HCT116 (cell line): ENCODE measurements around the gene UGT2B17.

Source experiments
- EGR1 ChIP-seq: IDR thresholded peaks from 2 replicates; pipeline ENCODE4 v1.6.1; 2012; ENCODE audit warnings: low read depth
- EZH2 ChIP-seq: fragments of 200-600 bp; sonication (generic); IDR thresholded peaks from 2 replicates; pipeline ENCODE4 v1.6.1; 2017; ENCODE audit warnings: antibody characterized with exemption, mixed run types
- EZH2phosphoT487 ChIP-seq: fragments of 200-600 bp; IDR thresholded peaks from 2 replicates; pipeline ENCODE4 v1.6.1; 2018; ENCODE audit warnings: antibody characterized with exemption, borderline replicate concordance
- FOSL1 ChIP-seq: IDR thresholded peaks from 2 replicates; pipeline ENCODE4 v1.6.1; 2012; ENCODE audit warnings: low read depth
- POLR2A ChIP-seq: IDR thresholded peaks from 2 replicates; pipeline ENCODE4 v1.7.0; 2011; ENCODE audit warnings: borderline replicate concordance; ENCODE audit not compliant: insufficient read depth, insufficient read length; ENCODE audit errors: extremely low read depth
- POLR2AphosphoS5 ChIP-seq: IDR thresholded peaks from 2 replicates; pipeline ENCODE4 v1.6.1; 2011; ENCODE audit warnings: mild to moderate bottlenecking, low read depth, low read length, moderate library complexity
- RAD21 ChIP-seq: IDR thresholded peaks from 2 replicates; pipeline ENCODE4 v1.6.1; 2012; ENCODE audit warnings: low read depth, mild to moderate bottlenecking
- SP1 ChIP-seq: IDR thresholded peaks from 2 replicates; pipeline ENCODE4 v1.6.1; 2012; ENCODE audit warnings: low read depth
- SRF ChIP-seq: IDR thresholded peaks from 2 replicates; pipeline ENCODE4 v1.6.1; 2012; ENCODE audit warnings: low read depth
- YY1 ChIP-seq: IDR thresholded peaks from 2 replicates; pipeline ENCODE4 v1.6.1; 2011; ENCODE audit warnings: low read length, low read depth, moderate library complexity, mild to moderate bottlenecking; ENCODE audit not compliant: insufficient replicate concordance; ENCODE audit errors: extremely low read depth
- ZNF274 ChIP-seq: fragments of 200-500 bp; sonication (Bioruptor generic); IDR thresholded peaks from 2 replicates; pipeline ENCODE4 v1.6.1; 2014; ENCODE audit warnings: mild to moderate bottlenecking, low read depth, low read length, inconsistent platforms
- TF ChIP-seq, protein P1 (sequence below), 3 experiments: fragments of 200-600 bp in 1 of 3; sonication (generic) in 1 of 3; IDR thresholded peaks in 2 of 3; conservative IDR thresholded peaks in 1 of 3; 2 replicates each; pipeline ENCODE4 v1.5.1; 2012 to 2017; ENCODE audit warnings: low read depth in 2 of 3, low read length in 2 of 3, antibody characterized with exemption in 1 of 3, borderline replicate concordance in 1 of 3, control low read depth in 1 of 3, mild to moderate bottlenecking in 1 of 3, mixed read lengths in 1 of 3, mixed run types in 1 of 3, moderate library complexity in 1 of 3; ENCODE audit not compliant: insufficient read depth in 1 of 3
- TF ChIP-seq, protein P2 (sequence below): IDR thresholded peaks from 2 replicates; pipeline ENCODE4 v1.6.1; 2012
- TF ChIP-seq, protein P3 (sequence below): IDR thresholded peaks from 2 replicates; pipeline ENCODE4 v1.6.1; 2012; ENCODE audit warnings: low read depth

- TF ChIP-seq POLR2AphosphoS5: no peak
- no peak for TF ChIP-seq FOSL1
- TF ChIP-seq, protein P1, sequence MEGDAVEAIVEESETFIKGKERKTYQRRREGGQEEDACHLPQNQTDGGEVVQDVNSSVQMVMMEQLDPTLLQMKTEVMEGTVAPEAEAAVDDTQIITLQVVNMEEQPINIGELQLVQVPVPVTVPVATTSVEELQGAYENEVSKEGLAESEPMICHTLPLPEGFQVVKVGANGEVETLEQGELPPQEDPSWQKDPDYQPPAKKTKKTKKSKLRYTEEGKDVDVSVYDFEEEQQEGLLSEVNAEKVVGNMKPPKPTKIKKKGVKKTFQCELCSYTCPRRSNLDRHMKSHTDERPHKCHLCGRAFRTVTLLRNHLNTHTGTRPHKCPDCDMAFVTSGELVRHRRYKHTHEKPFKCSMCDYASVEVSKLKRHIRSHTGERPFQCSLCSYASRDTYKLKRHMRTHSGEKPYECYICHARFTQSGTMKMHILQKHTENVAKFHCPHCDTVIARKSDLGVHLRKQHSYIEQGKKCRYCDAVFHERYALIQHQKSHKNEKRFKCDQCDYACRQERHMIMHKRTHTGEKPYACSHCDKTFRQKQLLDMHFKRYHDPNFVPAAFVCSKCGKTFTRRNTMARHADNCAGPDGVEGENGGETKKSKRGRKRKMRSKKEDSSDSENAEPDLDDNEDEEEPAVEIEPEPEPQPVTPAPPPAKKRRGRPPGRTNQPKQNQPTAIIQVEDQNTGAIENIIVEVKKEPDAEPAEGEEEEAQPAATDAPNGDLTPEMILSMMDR (IDR thresholded peaks at IDR 0.05 in 2 of 3, conservative IDR thresholded peaks at IDR 0.05 in 1 of 3; ENCODE audit: borderline replicate concordance in 1 of 3, insufficient read depth in 1 of 3, low read depth in 2 of 3, low read length in 2 of 3): no peak
- TF ChIP-seq EZH2: no peak
- no peak for TF ChIP-seq SRF
- no peak for TF ChIP-seq SP1
- TF ChIP-seq, protein P2, sequence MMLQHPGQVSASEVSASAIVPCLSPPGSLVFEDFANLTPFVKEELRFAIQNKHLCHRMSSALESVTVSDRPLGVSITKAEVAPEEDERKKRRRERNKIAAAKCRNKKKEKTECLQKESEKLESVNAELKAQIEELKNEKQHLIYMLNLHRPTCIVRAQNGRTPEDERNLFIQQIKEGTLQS: no peak
- TF ChIP-seq POLR2A: no peak
- TF ChIP-seq ZNF274: no peak
- no peak for TF ChIP-seq YY1
- TF ChIP-seq, protein P3, sequence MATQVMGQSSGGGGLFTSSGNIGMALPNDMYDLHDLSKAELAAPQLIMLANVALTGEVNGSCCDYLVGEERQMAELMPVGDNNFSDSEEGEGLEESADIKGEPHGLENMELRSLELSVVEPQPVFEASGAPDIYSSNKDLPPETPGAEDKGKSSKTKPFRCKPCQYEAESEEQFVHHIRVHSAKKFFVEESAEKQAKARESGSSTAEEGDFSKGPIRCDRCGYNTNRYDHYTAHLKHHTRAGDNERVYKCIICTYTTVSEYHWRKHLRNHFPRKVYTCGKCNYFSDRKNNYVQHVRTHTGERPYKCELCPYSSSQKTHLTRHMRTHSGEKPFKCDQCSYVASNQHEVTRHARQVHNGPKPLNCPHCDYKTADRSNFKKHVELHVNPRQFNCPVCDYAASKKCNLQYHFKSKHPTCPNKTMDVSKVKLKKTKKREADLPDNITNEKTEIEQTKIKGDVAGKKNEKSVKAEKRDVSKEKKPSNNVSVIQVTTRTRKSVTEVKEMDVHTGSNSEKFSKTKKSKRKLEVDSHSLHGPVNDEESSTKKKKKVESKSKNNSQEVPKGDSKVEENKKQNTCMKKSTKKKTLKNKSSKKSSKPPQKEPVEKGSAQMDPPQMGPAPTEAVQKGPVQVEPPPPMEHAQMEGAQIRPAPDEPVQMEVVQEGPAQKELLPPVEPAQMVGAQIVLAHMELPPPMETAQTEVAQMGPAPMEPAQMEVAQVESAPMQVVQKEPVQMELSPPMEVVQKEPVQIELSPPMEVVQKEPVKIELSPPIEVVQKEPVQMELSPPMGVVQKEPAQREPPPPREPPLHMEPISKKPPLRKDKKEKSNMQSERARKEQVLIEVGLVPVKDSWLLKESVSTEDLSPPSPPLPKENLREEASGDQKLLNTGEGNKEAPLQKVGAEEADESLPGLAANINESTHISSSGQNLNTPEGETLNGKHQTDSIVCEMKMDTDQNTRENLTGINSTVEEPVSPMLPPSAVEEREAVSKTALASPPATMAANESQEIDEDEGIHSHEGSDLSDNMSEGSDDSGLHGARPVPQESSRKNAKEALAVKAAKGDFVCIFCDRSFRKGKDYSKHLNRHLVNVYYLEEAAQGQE: no peak
- TF ChIP-seq EGR1: no peak
- TF ChIP-seq EZH2phosphoT487: no peak
- TF ChIP-seq RAD21: no peak
Measured at GRCh38 chr4:68592673-68593072, 16.6 kb upstream of the UGT2B17 start.
